ENCODE measurements around the gene LYSMD4. TPM values are rescaled to one million over a fixed set of nuclear protein-coding genes. Genes with fewer than 3 reads are reported as not detected.

Gene LYSMD4
- polyA plus RNA-seq, 1 donor (not counting 4 experiments of a cell fraction or from before 2014, with no cell fraction given), result 7.3 TPM

DNA sequence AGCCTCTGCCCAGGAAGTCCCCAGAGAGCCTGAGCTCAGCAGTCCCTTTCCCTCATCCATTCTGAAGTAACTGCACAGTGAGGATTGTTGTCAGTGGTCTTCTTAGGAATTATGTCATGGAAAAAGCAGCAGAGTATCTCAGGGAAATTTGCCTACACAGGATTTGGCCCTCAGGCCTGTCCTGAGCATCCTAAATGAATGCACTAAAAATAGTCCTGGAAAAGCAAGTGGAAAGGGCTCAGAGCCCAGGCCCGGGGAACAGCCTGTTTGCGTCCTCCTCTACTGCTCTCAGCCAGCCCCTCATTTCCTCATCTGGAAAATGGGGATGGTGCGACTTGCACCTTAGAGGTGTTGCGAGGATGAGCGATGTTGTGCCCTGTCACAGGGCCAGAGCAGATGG lies 21.6 kb downstream of the LYSMD4 start:
- dilution Hi-C loops (cut with MboI; ENCODE audit: extremely low pct_ligation_motif_present, low sequenced_read_pairs), result no loop called here
- H3K9me3 ChIP-seq (ENCODE audit: control insufficient read depth, low read depth, low read length), result no peaks in the 10 kb centered on the region
- no peak for TF ChIP-seq EZH2 (IDR thresholded peaks at IDR 0.05; ENCODE audit: low read length)
- TF ChIP-seq, protein P1, sequence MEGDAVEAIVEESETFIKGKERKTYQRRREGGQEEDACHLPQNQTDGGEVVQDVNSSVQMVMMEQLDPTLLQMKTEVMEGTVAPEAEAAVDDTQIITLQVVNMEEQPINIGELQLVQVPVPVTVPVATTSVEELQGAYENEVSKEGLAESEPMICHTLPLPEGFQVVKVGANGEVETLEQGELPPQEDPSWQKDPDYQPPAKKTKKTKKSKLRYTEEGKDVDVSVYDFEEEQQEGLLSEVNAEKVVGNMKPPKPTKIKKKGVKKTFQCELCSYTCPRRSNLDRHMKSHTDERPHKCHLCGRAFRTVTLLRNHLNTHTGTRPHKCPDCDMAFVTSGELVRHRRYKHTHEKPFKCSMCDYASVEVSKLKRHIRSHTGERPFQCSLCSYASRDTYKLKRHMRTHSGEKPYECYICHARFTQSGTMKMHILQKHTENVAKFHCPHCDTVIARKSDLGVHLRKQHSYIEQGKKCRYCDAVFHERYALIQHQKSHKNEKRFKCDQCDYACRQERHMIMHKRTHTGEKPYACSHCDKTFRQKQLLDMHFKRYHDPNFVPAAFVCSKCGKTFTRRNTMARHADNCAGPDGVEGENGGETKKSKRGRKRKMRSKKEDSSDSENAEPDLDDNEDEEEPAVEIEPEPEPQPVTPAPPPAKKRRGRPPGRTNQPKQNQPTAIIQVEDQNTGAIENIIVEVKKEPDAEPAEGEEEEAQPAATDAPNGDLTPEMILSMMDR (optimal IDR thresholded peaks at IDR 0.05 in 1 of 3, IDR thresholded peaks at IDR 0.05 in 1 of 3, conservative IDR thresholded peaks at IDR 0.05 in 1 of 3; ENCODE audit: extremely low read depth in 1 of 3, insufficient read depth in 2 of 3, low read length in 3 of 3), result no peak
- peaks cover 22% of the 10 kb centered on the region for H3K4me1 ChIP-seq (ENCODE audit: control insufficient read depth, extremely low read depth, insufficient read depth, low read length)
- H3K79me2 ChIP-seq (ENCODE audit: control insufficient read depth, insufficient read depth, low read length), result no peaks in the 10 kb centered on the region
- no peak overlapping the region for H3K9ac ChIP-seq (ENCODE audit: control insufficient read depth, extremely low read depth, insufficient read depth, low read length)
- H3K27ac ChIP-seq (ENCODE audit: control insufficient read depth, insufficient read depth, low read length), result no peak overlapping the region
- FAIRE-seq (no peak), DNase-seq (ENCODE audit: low read depth, low spot score) (no peak)
- H3K27me3 ChIP-seq (ENCODE audit: control insufficient read depth, extremely low read depth, insufficient read depth, low read length), result no peaks in the 10 kb centered on the region
- H3K4me2 ChIP-seq (ENCODE audit: control insufficient read depth, extremely low read depth, insufficient read depth, low read depth, low read length), result no peak overlapping the region
- no peak overlapping the region for H3K4me3 ChIP-seq (ENCODE audit: control insufficient read depth in 2 of 3, extremely low read depth in 1 of 3, insufficient read depth in 2 of 3, low read depth in 1 of 3, low read length in 3 of 3)
- no peak overlapping the region for H2AFZ ChIP-seq (ENCODE audit: control insufficient read depth, low read length)
- no peaks in the 10 kb centered on the region for H3K9me1 ChIP-seq (ENCODE audit: control insufficient read depth, extremely low read depth, insufficient read depth, low read length)
- peaks cover 17 to 18% of the 10 kb centered on the region in 2 experiments for H3K36me3 ChIP-seq (ENCODE audit: control insufficient read depth in 2 of 2, extremely low read depth in 1 of 2, insufficient read depth in 2 of 2, low read length in 2 of 2)
- H4K20me1 ChIP-seq (ENCODE audit: control insufficient read depth, extremely low read depth, insufficient read depth, low read length), result no peaks in the 10 kb centered on the region

DNA sequence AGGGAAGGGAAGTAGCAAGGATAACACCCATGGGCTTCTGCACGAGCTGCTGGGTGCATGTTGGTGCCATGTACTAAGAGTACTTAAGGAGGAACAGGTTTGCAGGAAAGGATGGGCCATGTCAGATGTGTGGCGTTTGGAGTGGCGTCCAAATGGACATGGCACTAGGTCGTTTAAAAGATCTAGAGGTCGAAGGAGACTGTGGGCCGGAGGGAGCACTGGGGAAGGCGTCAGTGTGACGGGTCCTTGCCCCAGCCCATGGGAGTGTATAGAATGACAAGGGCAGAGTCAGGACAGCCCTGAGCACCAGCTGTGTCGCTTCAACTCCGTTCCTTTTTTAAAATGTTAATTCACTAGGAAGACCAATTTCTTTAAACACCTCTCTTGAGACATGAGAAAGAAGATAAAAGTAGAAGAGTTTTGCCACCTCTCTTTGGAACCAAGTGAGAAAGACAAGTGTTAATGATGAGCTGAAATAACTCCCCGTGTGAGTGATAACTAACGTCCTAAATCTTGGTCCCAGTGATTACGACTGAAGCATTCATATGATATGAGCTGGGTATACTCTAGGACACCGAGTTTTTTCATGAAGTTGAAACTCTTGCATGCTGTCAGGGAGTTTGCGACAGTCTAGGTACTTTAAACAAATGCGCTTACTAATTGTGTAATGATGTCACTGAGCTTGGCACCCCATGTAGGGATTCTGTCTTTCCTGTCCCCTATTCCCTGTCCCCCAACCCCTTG lies 23.8 kb downstream of the LYSMD4 start:
- Histone ChIP-seq H4K20me1 (ENCODE audit: control insufficient read depth, extremely low read depth, insufficient read depth, low read length) (no peaks in the 10 kb centered on the region), H3K9me3 (ENCODE audit: control insufficient read depth, low read depth, low read length) (no peaks in the 10 kb centered on the region), H3K4me1 (ENCODE audit: control insufficient read depth, extremely low read depth, insufficient read depth, low read length) (peaks cover 22% of the 10 kb centered on the region), H3K79me2 (ENCODE audit: control insufficient read depth, insufficient read depth, low read length) (no peaks in the 10 kb centered on the region), H3K27ac (ENCODE audit: control insufficient read depth, insufficient read depth, low read length) (peak overlapping the region; percentile 22), H3K4me3 (ENCODE audit: control insufficient read depth in 2 of 3, extremely low read depth in 1 of 3, insufficient read depth in 2 of 3, low read depth in 1 of 3, low read length in 3 of 3) (no peak overlapping the region), H3K9ac (ENCODE audit: control insufficient read depth, extremely low read depth, insufficient read depth, low read length) (no peak overlapping the region), H2AFZ (ENCODE audit: control insufficient read depth, low read length) (no peak overlapping the region), H3K4me2 (ENCODE audit: control insufficient read depth, extremely low read depth, insufficient read depth, low read depth, low read length) (peak overlapping the region; percentile 78), H3K36me3 (ENCODE audit: control insufficient read depth in 2 of 2, extremely low read depth in 1 of 2, insufficient read depth in 2 of 2, low read length in 2 of 2) (peaks cover 16 to 17% of the 10 kb centered on the region in 2 experiments), H3K9me1 (ENCODE audit: control insufficient read depth, extremely low read depth, insufficient read depth, low read length) (no peaks in the 10 kb centered on the region), H3K27me3 (ENCODE audit: control insufficient read depth, extremely low read depth, insufficient read depth, low read length) (no peaks in the 10 kb centered on the region)
- TF ChIP-seq, protein P1 (optimal IDR thresholded peaks at IDR 0.05 in 1 of 3, IDR thresholded peaks at IDR 0.05 in 1 of 3, conservative IDR thresholded peaks at IDR 0.05 in 1 of 3; ENCODE audit: extremely low read depth in 1 of 3, insufficient read depth in 2 of 3, low read length in 3 of 3), result no peak
- no peak for TF ChIP-seq EZH2 (IDR thresholded peaks at IDR 0.05; ENCODE audit: low read length)
- DNase-seq (ENCODE audit: low read depth, low spot score) (no peak), FAIRE-seq (no peak)
- dilution Hi-C loops (cut with MboI; ENCODE audit: extremely low pct_ligation_motif_present, low sequenced_read_pairs), result no loop called here

Measured in keratinocyte (primary cell).